Activated CD8-positive, alpha-beta memory T cell treated with anti-CD3 and anti-CD28 coated beads for 48 hours (primary cell): Measurements from ENCODE around the gene CORO1C.
"Not testable (repeated sequence)": the region's sequence is repeated elsewhere in the genome, so short reads cannot be mapped to it uniquely, and the experiment has no call there.

Experiments
- DNase-seq, 3 experiments: peaks; one replicate each; pipeline ENCODE4 v3.0.0-alpha.2; 2020; ENCODE audit warnings: low read depth in 2 of 3, low spot score in 2 of 3

Gene CORO1C

GRCh38 chr12:108731105-108731865 is at the start of gene CORO1C:
Gene CORO1C (minus strand): TSS chr12:108731518. CDS start chr12:108701318, 30,200 bp downstream.
- peak; percentile 83 to 95 (median 88) for DNase-seq

DNA sequence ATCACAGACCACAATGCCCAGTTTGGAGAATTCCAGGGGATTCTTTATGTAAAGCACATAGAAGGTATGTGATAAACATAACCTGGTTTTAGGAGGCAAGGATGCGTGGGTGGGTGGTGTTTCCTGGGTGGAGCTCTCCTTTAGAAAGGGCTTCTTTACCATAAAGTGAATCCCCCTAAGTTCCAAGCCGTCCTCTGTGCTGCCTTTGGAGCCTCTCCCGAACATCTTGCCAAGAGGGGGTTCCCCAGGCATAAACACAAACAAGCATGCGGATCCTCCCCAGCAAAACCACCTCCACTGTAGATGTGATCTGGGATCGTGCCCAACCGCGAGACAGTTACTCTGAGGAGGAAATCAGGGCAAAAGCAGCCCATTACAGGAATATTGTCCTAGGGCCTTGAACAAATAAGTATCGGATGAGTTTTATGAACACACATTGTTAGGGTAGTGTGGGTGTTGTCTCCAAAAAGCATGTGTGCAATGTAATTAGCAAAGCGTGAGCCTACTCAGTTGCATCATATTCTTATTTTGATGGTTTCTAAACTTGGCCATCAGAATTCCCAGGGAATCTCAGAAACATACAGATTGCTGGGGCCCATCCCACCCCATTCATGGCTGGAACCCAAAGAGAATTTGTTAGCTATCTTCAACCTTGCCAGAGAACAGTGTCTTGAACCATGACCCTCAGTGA is 48.8 kb upstream of the CORO1C start:
- DNase-seq: no peak

DNA sequence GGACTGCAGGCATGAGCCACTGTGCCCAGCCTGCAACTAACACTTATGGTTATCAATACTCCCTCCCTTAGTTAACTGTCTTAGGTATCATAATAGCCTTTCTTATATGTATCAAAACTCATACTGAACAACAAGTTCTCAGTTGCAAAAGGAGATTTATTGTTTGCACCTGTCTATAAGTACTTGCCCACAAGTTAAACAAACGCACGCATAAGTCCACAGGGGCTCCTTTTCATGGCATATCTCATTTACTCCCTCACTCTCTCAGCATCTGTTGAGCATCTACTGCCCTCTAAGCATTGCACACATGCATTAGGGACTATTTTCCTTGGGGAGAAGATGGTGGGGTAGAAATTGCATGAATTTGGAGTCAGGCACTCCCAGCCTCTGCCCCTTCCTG is 46.7 kb upstream of the CORO1C start:
- DNase-seq: no peak

GRCh38 chr12:108777156-108777555 is 45.8 kb upstream of the CORO1C start:
- DNase-seq: no peak

- DNase-seq: no peak
These were observed 42.8 kb upstream of the CORO1C start for GRCh38 chr12:108773798-108774788.

DNA sequence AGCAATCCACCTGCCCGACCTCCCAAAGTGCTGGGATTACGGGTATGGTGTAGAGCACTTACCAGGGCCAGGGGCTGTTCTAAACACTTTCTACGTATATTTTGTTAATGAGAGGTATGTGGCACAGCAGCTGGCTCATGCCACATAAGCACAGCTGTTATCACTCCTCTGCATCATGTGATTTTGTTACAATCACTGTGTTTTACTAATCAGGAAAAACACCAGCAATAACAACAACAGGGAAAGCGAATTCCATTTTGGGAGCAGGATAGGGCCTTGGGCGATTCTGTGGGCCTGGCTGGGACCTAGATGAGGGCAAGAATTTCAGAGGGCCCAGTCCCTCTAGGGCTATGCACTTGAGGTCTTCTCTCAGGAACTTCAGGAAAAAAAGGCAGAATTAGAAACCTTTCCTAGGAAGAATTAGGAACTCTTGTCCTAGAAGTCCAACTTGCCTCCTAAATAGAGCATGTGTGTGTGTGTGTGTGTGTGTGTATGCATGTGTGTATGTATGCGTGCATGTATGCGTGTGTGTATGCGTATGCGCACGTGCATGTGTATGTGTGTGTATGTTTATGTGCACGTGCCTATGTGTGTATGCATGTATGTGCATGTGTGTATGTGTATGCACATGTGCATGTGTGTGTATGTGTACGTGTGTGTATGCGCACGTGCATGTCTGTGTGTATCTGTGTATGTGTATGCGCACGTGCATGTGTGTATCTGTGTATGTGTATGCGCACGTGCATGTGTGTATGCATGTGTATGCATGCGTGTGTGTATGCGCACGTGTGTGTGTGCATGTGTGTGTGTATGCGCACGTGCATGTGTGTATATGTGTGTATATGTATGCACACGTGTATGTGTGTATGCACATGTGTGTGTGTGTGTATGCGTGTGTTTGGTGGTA is 41.8 kb upstream of the CORO1C start:
- no peak for DNase-seq

DNA sequence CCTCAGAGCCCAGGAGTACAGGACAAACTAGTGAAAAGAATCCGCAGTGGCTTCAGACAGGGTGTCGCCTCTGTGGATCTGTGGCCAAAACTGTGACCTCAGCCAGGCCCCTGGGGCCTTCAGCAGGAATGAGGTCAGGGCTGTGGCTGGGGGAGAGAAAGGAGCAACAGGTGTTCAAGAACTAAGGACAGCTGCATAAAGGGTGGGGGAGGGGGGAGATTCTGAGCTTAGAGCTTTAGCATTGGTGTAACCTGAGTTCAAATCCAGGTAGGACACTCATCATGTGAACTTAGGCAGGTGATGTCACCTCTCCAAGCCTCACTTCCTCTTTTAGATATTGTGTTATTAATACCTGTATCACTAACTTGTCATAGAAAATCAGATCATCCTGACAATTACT is 40.9 kb upstream of the CORO1C start:
- DNase-seq: no peak

GRCh38 chr12:108771835-108772234 is 40.5 kb upstream of the CORO1C start:
- not testable (repeated sequence) for DNase-seq

GRCh38 chr12:108770963-108771362 is 39.6 kb upstream of the CORO1C start:
- no peak for DNase-seq

DNA sequence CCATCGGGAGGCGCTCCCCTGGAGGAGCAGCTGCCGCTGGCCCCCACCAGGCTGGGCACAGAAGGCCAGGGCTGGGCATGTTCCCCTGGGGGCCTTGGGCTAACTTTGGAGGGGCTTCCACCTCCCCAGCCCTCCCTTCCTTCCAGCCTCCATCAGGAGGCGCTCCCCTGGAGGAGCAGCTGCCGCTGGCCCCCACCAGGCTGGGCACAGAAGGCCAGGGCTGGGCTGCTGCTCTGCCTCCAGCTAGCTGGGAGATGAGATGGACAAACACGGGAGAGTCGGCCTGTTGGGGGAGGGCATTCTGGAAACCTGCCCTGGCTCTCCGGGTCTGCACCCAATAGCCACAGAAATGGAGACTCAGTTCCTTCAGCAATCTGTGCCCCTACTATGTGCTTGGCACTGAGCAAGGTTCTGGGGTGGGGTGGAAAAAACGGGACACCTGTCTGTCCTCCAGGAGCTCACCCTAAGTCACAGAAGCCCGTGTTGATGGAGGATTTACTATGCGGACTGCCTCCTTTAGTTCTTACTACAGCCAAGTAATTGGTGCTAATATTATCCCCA is 39.0 kb upstream of the CORO1C start:
- no peak for DNase-seq

DNA sequence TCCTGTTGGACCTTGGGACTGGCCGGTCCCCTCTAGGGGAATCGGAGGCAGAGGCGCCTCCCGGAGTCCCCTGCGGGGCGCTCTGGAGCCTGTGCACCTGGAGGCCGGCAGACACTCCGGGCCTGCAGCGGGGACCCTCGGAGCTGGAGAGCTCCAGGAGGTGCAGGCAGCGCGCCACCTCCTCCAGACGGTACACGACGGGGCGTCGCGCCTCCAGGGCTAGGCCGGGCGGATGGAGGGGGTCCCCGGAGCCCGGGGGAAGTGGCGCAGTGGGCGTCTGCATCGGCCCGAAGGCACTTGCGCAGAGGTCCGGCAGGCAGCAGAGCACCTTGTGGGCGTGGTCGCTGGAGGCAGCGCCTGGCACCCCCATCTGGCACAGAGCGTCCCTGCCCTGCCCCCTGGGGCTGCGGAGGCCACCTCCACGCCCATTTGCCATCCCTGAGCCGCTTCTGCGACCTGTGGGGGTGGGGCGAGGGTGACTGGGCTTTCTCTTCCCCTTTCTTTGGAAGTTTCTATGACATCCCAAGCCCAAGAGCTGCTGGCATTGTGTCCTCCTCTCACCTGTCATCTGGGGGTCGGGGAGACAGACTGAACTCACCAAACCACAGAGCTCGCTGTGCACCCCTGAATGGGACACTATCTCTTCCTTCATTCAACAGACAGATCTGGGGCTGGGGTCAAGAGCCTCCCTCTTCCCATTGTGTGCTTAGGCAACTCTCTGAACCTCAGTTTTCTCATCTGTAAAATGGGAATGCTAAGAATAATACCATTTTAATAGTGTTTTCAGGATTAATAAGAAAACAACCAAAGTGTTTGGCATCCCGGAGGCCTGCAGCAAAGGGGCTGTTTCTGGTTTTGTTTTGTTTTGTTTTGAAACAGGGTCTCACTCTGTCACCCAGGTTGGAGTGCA is 37.5 kb upstream of the CORO1C start:
- DNase-seq: peak in 1 of 3 experiments; percentile 1

GRCh38 chr12:108766294-108766693 is 35.0 kb upstream of the CORO1C start:
- DNase-seq: no peak

DNA sequence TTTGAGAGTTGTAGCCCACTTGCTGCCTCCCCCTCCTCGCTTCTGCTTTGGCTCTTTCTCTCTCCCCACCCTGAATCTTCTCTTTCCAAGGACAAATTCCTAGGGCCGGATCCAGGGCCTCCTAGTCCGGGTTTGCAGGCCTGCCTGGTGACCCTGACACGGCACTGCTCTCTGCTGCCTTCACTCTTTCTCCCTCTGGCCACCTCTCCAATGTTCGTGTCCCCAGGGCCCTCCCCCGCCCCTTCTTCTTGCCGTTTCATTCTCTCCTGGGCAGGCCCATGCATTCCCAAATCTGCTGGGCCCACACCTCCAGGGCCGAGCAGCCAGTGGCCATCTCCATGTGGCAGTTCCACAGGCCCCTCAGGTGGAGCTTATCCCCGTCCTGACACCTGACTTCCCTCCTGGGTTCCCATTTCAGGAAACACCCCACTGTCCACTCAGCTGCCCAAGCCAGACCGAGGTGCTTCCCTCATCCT is 34.0 kb upstream of the CORO1C start:
- no peak for DNase-seq

DNA sequence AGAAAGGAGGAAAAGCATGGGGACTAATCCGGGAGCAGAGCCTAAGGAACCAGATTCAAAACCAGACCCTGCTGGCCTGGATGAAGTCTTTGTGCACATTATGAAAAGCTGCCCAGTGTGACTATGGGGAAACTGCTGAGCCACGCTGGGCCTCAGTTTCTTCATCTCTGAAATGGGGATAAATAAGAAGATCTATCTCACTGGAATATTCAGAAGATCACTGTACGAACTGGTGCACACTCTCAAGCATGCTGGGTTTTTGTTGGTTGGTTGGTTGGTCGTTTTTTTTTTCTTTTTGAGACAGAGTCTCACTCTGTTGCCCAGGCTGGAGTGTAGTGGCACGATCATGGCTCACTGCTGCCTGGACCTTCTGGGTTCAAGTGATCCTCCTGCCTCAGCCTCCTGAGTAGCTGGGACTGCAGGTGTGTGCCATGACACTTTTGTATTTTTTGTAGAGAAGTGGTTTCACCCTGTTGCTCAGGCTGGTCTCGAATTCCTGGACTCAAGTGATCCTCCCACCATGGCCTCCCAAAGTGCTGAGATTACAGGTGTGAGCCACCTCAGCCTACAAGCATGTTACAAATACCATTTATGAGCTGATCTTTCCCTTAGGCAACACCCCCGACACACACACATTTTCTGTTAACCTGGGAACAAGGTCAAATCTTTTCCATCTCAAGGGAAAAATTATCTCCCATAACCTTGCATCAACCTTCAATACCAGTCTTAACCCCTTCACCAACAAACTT is 33.4 kb upstream of the CORO1C start:
- DNase-seq: no peak

DNA sequence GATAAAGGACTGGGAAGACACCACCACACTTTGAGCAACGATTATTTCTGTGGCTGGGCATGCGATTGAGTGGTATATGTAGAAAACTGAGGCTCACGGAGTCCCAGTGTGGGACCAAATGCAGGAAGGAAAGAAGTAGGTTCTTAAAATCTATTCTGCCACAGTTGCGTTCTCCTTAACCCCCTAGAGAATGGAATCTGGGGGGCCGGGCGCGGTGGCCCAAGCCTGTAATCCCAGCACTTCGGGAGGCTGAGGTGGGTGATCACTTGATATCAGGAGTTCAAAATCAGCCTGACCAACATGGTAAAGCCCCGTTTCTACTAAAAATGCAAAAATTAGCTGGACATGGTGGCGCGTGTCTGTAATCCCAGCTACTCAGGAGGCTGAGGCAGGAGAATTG is 29.9 kb upstream of the CORO1C start:
- no peak for DNase-seq

DNA sequence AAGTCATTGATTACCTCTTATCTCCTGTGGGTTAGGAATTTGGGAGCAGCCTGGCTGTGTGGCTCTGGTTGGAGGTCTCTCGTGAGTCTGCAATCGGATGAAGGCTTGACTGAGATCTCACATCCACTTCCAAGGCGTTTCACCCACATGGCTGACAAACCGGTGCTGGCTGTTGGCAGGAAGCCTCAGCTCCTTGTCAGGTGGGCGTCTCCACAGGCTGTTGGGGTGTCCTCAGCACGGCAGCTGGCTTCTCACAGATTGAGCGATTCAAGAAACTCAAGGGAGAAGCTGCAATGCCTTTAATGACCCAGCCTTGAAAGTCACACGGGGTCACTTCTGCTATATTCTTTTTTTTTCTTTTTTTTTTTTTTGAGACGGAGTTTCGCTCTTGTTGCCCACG is 28.6 kb upstream of the CORO1C start:
- no peak for DNase-seq

DNA sequence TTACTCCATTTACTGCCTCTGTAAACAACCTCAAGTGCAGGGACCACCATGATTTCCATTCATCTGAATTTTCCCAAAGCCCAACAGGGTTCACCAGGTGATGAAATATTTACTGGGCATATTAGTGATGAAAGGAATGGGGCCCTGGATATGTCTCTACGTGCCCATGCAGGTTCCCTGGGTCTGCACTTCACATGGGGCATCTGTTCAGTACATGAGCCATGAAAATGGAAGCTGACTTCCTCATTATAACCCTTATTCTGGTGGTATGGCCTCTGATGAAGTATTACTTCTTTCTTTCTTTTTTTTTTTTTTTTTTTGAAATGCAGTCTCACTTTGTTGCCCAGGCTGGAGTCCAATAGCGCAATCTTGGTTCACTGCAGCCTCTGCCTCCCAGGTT is 26.5 kb upstream of the CORO1C start:
- DNase-seq: no peak

GRCh38 chr12:108756421-108756820 is 25.1 kb upstream of the CORO1C start:
- no peak for DNase-seq
